GM18951 (cell line): Measurements from ENCODE around the gene AGAP3.

Experiments
- POLR2A ChIP-seq: IDR thresholded peaks from 4 replicates; pipeline ENCODE4 v1.6.1; 2011; ENCODE audit warnings: mild to moderate bottlenecking; ENCODE audit not compliant: insufficient read length, insufficient read depth; ENCODE audit errors: extremely low read depth
- in situ Hi-C: fragments of 300-500 bp; cut with MboI; formaldehyde crosslinking; loops from one replicate; pipeline ENCODE4 v1.12.0; 2022; ENCODE audit warnings: low sequenced_read_pairs, mixed read lengths, inconsistent platforms; ENCODE audit not compliant: unreplicated experiment

Gene AGAP3

DNA sequence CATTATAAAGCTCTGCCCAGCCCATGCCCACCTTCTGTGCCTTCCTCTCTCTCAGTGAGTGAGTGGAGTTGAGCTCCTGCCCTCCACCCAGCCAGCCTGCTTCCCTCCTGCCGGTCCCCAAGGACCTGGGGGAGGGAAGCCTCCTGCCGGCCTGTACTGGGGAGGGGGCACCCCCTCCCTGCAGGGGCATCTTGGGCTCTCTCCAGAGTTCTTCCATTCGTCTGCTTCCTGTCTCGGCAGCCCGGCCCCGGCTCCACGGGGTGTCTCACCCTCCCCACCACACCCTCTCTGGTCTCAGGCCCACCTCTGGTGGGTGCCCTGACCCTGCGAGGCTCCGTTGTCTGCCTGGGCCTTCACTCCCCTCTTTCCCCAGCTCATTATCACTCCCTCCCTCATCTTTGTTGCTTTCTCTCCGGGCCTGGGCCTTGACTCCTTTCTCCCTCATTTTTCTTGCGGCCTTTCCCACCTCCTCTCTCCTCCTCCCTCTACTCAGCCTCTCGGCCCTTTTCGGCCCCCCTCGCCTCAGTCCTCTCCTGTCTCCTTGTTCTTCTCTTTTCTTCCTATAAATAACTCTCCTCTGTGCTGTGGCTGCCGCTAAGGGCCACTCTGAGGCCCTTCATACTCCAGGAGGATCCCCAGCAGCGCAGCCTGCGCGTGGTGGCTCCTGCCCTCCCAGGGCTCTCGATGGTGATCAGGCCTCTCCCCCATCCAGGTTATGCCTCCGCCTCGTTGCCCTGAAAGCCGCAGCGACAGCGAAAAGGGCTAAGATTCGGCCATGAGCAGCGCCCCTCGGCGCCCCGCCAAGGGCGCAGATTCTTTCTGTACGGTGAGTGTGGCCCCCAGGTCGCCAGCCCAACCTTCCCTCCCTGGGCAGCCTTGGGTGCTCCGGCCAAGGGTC is 24.8 kb upstream of the AGAP3 start:
- no peak for TF ChIP-seq POLR2A
- in situ Hi-C loops, result no loop called here

DNA sequence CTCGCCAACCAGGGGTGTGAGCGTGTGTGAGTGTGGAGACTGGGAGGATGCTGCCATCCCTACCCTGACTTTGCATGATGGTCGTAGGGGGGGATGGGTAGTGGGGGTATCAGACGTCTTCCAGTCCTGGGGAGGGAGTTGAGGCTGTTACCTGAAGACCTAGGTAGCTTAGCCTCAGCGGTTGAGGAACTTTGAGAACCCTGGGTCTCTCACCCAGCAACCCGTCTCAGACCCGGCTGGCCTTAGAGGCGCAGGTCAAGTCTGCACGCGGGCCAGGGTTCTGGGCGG is 24.2 kb upstream of the AGAP3 start:
- in situ Hi-C loops, result no loop called here
- TF ChIP-seq POLR2A, result no peak

DNA sequence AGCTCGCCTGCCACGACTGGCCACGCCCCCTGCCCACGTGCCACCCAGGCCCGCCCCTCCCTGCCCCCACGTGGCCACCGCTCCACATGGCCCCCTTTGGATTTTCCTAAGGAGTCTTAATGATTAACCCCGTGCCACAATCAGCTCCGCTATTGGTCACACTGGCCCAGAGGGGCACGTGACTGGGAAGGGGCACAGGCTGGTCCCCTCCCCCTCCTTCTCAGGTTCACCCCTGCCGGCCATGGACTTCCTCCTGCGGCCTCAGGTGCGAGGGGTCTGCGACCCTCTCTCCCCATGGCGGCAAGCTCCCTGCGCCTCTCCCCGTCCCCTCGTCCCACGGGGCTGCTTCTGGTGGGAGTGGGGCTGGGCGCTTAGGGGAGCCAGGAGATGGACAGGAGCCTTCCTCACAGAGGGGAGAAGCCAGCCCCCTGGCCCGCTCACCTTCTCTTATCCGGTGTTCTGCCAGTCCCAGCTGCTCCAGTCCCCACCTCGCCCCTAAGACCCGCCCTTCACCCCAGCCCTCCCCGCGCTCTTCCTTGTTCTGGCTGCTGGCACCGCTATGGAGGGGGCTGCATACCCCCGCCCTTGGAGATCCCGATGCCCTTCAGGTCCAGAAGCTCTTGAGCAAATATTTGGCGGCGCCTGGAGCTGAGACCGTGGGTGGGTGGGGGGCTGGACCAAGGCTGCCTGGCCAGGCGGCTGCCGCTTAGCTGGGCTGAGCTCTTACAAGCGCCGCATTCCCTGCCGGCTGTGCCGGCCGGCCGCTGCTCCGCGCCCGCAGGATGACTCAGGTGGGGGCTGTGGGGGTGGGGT is 23.7 kb upstream of the AGAP3 start:
- in situ Hi-C loops, result no loop called here

DNA sequence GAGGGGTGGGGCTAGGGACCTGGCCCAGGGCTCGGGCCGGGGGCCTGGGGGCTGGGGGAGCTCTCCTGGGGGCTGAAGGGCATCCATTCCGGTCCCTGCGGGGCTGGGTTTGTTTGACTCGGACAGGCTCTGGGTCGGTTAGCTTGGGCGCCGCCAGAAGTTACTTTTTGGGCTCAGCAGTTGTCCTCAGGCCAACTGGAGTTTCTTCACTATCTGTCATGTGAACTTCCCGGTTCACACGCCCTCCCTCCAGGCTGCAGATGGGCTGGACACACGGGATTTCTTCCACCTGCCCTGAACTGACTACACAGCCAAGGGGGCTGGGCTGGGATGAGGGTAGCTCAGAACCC is 23.1 kb upstream of the AGAP3 start:
- TF ChIP-seq POLR2A, result no peak
- in situ Hi-C loops, result no loop called here

More for the DNA sequence above, 23.7 kb upstream of the AGAP3 start:
- no peak for TF ChIP-seq POLR2A

DNA sequence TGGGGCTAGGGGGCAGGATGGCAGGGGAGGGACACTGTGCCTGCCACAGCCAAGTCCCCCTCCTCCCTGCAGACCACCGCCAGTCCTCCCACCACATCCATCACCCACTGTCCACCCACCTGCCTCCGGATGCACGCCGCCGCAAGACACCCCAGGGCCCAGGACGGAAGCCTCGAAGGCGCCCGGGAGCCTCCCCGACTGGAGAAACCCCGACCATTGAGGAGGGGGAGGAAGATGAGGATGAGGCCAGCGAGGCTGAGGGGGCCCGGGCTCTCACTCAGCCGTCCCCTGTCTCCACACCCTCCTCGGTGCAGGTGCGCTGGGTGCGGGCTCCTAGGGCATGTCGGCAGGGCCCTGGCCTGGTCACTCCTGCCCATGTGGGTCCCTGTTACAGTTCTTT is 21.8 kb upstream of the AGAP3 start:
- in situ Hi-C loops, result no loop called here

DNA sequence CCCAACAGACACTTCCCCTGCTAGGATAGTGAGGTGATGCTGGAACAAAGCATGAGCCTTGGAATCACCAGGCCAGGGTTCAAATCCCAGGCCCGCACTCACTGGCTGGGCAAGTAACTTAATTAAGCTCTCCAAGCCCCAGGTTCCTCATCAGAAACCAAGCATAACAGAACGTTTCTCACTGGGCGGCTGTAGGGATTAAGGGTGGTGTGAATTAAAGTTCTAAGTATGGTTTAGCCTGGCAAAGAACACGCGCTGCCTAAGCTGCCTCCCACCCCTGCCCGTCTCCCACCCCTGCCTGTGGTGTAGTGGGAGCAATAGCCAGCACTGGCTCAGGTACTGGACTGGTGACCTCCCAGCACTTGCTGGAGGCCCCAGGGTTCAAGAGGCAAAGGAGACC is 21.3 kb upstream of the AGAP3 start:
- TF ChIP-seq POLR2A, result no peak
- in situ Hi-C loops, result no loop called here

More for the DNA sequence above, 21.8 kb upstream of the AGAP3 start:
- no peak for TF ChIP-seq POLR2A

DNA sequence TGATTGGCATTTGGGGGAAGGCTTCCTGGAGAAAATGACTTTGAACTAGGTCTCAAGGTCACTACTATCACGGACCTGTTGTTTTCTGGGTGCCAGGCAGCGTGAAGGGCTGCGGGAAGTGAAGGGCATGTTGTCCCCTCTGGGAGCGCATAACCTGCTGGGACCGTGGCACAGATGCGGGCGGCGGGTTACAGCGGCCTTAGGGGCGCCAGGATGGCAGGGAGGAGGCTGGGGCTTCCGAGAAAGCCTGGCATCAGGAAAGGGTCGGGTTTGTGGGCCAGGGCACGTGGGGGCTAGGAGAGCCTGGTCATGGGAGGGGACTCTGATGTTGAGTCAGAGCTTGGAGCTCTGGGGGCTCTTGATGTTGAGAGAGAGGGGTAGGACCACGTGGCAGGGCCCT is 20.8 kb upstream of the AGAP3 start:
- in situ Hi-C loops, result no loop called here

DNA sequence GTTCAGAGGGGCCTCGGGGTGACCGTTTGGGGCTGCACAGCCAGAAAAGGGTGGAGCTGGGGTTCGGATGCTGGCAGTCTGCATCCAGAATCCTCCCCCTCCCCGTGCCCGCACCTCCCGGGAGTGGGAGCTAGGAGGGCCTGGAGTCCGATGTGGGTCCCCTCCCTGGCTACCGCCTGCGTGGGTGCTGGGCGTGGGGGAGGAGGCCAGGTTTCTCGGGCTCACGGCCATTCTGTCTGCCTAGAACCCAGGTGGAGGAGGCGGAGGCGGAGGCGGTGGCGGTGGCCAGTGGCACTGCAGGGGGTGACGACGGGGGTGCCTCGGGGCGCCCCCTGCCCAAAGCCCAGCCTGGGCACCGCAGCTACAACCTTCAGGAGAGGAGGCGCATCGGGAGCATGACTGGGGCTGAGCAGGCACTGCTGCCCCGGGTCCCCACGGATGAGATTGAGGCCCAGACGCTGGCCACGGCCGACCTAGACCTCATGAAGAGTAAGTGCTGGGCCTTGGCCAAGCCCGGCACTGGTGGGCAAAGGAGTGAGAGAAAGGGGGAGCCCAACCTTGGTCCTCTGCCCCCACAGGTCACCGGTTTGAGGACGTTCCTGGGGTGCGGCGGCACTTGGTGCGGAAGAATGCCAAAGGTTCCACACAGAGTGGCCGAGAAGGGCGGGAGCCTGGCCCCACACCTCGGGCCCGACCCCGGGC is 19.9 kb upstream of the AGAP3 start:
- no peak for TF ChIP-seq POLR2A
- in situ Hi-C loops, result no loop called here

More for the DNA sequence above, 20.8 kb upstream of the AGAP3 start:
- no peak for TF ChIP-seq POLR2A

DNA sequence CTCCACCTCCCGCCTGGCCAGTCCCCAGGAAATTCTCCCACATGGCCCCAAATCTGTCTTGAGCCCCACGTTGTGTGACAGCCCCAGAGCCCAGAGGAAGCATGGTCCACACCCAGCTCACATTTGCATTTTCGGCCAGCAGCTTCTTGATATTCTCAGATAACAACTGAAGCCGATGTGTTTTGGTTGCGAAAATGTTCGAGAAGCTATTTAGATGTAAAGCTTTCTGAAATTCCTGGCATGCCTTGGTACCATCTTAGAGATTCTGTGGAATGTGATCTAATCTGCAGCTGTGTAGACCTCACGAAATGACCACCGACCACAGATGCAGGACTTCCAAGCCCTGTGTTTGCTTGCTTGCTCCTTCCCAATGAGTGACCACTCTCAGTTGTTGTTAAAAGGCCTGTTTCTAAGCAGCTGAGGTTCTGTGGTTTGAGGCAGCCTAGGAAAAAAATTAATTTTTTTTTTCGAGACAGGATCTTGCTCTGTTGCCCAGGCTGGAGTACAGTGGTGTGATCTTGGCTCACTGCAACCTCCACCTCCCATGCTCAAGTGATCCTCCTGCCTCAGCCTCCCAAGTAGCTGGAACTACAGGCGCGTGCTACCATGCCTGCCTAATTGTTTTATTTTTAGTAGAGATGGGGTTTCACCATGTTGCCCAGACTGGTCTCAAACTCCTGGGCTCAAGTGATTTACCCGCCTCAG is 18.1 kb upstream of the AGAP3 start:
- in situ Hi-C loops, result no loop called here
- TF ChIP-seq POLR2A, result no peak

DNA sequence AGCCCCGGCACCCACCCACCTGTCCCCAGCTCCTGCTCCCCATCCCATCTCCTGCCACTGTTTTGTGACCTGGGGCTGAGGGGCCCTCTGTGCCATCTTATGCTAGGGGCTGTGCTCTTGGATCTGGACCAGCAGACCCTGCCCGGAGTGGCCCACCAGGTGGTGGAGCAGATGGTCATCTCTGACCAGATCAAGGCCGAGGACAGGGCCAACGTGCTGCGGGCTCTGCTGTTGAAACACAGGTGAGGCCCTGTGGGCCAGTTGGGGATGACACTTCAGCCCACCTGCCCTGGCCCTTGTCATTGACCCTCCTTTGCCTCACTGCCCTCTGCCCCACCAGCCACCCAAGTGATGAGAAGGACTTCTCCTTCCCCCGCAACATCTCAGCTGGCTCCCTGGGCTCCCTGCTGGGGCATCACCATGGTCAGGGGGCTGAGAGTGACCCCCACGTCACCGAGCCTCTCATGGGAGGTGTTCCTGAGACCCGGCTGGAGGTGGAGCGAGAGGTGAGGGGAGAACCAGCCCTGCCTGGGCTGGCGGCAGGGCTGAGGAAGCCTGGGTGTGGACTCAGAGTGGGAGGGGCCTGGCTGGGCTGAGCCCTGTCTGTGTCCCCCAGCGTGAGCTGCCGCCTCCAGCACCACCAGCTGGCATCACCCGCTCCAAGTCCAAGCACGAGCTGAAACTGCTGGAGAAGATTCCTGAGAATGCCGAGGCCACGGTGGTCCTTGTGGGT is 16.3 kb upstream of the AGAP3 start:
- in situ Hi-C loops, result no loop called here
- no peak for TF ChIP-seq POLR2A

DNA sequence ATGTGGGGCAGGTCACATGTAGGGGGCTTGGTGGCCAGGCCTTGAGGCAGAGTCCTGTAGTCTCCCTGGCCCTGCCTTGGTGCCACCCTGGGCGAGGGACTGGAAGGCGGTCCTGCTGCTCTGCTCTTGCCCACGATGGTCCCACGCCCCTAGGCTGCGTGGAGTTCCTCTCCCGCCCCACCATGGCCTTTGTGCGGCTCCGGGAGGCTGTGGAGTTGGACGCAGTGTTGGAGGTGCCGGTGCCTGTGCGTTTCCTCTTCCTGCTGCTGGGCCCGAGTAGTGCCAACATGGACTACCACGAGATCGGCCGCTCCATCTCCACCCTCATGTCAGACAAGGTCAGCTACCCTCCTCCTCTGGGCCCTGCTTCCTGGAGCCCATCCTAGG is 15.7 kb upstream of the AGAP3 start:
- no peak for TF ChIP-seq POLR2A
- in situ Hi-C loops, result no loop called here
